ENCODE results near the gene C2orf72. TPM values are rescaled to one million over a fixed set of nuclear protein-coding genes. Genes with fewer than 3 reads are reported as not detected.

The C2orf72 gene
- total RNA-seq, 1 donor from 2014 or later = 5.4 TPM

- peaks cover 2% of the 10 kb centered on the region for H3K36me3 Mint-ChIP-seq (ENCODE audit: low read depth, unreplicated experiment)
- peak overlapping the region; percentile 47 for H3K4me3 Mint-ChIP-seq (ENCODE audit: unreplicated experiment)
- peaks cover 10% of the 10 kb centered on the region for H3K27me3 Mint-ChIP-seq (ENCODE audit: unreplicated experiment)
- no peak overlapping the region for H3K27ac Mint-ChIP-seq (ENCODE audit: unreplicated experiment)
- no peak for TF ChIP-seq CTCF (IDR thresholded peaks at IDR 0.05; ENCODE audit: unreplicated experiment)
- peaks cover 14% of the 10 kb centered on the region for H3K4me1 Mint-ChIP-seq (ENCODE audit: unreplicated experiment)
- no peak for DNase-seq (ENCODE audit: low spot score)
- H3K9me3 Mint-ChIP-seq (ENCODE audit: unreplicated experiment) = no peaks in the 10 kb centered on the region
These were observed 681 bp upstream of the C2orf72 start for GRCh38 chr2:231036578-231037106.

- peaks cover 5% of the 10 kb centered on the region for H3K36me3 Mint-ChIP-seq (ENCODE audit: low read depth, unreplicated experiment)
- peak; percentile 36 for DNase-seq (ENCODE audit: low spot score)
- H3K27ac Mint-ChIP-seq (ENCODE audit: unreplicated experiment) = no peak overlapping the region
- no peak for TF ChIP-seq CTCF (IDR thresholded peaks at IDR 0.05; ENCODE audit: unreplicated experiment)
- H3K4me1 Mint-ChIP-seq (ENCODE audit: unreplicated experiment) = peaks cover 12% of the 10 kb centered on the region
- H3K4me3 Mint-ChIP-seq (ENCODE audit: unreplicated experiment) = no peak overlapping the region
- H3K27me3 Mint-ChIP-seq (ENCODE audit: unreplicated experiment) = peaks cover 10% of the 10 kb centered on the region
- no peaks in the 10 kb centered on the region for H3K9me3 Mint-ChIP-seq (ENCODE audit: unreplicated experiment)
These were observed 584 bp downstream of the C2orf72 start for GRCh38 chr2:231037731-231038482.

- DNase-seq (ENCODE audit: low spot score) = no peak
- Mint-ChIP-seq H3K4me3 (ENCODE audit: unreplicated experiment) (no peak overlapping the region), H3K4me1 (ENCODE audit: unreplicated experiment) (peaks cover 5% of the 10 kb centered on the region), H3K9me3 (ENCODE audit: unreplicated experiment) (no peaks in the 10 kb centered on the region), H3K36me3 (ENCODE audit: low read depth, unreplicated experiment) (peaks cover 5% of the 10 kb centered on the region), H3K27ac (ENCODE audit: unreplicated experiment) (no peak overlapping the region), H3K27me3 (ENCODE audit: unreplicated experiment) (peaks cover 10% of the 10 kb centered on the region)
- TF ChIP-seq CTCF (IDR thresholded peaks at IDR 0.05; ENCODE audit: unreplicated experiment) = no peak
These were observed 1.4 kb downstream of the C2orf72 start for GRCh38 chr2:231038483-231039293.

- Mint-ChIP-seq H3K27me3 (ENCODE audit: unreplicated experiment) (peaks cover 6% of the 10 kb centered on the region), H3K4me3 (ENCODE audit: unreplicated experiment) (peak overlapping the region; percentile 37)
These were observed 2.0 kb downstream of the C2orf72 start for GRCh38 chr2:231039294-231039664.

More at GRCh38 chr2:231039294-231039664, 2.0 kb downstream of the C2orf72 start:
- no peak for TF ChIP-seq CTCF (IDR thresholded peaks at IDR 0.05; ENCODE audit: unreplicated experiment)
- Mint-ChIP-seq H3K27ac (ENCODE audit: unreplicated experiment) (no peak overlapping the region), H3K9me3 (ENCODE audit: unreplicated experiment) (no peaks in the 10 kb centered on the region), H3K36me3 (ENCODE audit: low read depth, unreplicated experiment) (peaks cover 5% of the 10 kb centered on the region), H3K4me1 (ENCODE audit: unreplicated experiment) (peaks cover 3% of the 10 kb centered on the region)
- no peak for DNase-seq (ENCODE audit: low spot score)
